Ramos (cell line): ENCODE results near the gene GNG3.

Source experiments
- in situ Hi-C: fragments of 300-500 bp; cut with MboI; formaldehyde crosslinking; loops from one replicate; pipeline ENCODE4 v1.14.3; 2022; ENCODE audit warnings: low sequenced_read_pairs; ENCODE audit not compliant: unreplicated experiment

The GNG3 gene

DNA sequence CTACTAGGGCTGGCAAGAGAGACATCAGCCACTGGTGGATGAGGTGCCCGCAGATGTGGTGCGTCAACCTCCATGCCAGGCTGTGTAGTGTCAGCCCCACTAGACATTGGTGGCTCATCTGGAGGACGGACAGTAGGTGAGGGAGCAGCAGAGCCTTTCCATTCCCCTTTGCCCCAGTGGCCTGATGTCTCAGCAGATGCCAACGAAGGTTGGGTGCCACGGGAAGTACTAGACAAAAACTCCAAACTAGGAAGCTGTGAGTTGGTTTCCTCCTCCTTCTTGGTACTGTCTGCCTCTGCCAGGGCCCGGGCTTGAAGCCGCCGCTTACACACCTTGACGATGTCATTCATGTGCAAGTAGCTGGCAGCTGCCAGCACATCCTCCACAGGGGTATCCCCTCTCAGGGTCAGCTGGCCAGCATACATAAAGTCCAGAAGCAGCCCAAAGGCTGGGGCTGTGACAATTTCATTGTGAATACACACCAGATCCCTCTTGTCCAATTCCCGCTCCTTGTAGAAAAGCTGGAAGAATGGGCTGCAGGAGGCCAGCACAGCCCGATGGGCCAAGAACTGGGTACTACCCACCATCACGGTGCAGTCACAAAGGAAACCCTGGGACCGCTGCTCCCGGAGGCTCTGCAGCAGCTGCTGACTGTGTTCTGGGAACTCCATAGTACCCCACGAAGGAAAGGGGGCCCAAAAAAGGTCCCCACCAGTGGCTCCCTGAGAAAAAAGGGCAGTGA lies 45.7 kb downstream of the GNG3 start:
- in situ Hi-C loops: no loop called here

DNA sequence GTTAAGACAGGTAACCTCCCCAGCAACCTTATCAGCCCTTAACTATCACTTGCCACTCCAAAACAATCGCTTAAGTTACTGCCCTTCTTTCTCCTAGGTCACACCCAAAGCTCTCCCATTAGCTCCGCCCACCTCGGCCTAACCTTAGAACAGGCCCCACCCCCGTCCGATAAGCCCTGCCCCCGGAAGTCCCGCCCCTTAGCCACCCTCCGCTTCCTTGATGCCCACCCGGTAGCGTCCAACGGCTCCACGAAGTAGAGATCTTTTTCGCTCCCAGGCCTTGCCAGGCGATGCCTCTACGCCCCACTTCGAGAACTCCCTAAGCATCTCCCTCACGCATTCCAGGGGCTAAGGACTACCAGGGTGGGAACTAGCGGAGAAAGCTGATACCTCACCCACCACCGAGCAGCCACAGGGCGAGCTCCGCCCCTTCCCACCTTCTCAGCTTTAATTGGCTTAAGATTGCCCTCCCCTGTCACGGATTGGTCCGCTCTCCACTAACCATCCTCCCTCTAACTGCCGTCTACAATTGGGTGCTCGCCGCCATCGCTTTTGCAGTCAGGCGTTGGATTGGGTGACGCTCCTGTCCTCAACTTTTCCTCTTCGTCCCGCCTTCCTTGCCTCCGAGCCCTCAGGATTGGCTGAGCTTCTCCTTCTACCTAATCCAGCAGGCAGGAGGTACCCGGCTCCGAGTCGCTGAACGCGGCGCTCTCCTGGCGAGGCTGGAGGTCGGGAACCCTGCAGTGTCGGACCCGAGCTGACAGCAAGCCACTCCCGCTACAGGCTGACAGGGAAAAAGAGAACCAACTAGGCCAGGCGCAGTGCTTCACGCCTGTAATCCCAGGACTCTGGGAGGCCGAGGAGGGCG lies 46.5 kb downstream of the GNG3 start, which contains the start of gene ZBTB3:
Gene ZBTB3 (minus strand): TSS at position 425 of the 868 bp plus-strand sequence. CDS start 496 bp downstream, outside the sequence.
- in situ Hi-C loops: no loop called here

DNA sequence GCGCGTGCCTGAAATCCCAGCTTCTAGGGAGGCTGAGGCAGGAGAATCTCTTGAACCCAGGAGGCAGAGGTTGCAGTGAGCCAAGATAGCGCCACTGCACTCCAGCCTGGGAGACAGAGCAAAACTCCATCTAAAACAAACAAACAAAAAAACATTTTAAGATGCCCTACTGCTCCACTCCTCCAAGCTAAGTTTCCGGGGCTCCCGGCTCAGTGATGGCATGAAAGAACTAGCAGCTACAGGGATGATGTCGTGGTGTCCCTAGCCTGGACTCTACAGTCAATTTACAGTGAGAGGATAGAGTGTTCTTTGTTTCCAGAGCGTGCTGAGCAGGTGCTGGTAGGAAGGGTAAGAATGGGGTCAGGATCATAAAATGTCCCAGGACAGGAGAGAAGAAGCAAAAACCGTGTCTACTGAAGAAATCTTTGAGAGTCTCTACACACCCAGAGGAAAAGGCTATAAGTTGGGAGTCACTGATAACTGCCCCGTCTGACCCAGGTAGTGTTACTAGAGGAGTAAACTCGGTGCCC lies 47.7 kb downstream of the GNG3 start:
- in situ Hi-C loops: no loop called here

DNA sequence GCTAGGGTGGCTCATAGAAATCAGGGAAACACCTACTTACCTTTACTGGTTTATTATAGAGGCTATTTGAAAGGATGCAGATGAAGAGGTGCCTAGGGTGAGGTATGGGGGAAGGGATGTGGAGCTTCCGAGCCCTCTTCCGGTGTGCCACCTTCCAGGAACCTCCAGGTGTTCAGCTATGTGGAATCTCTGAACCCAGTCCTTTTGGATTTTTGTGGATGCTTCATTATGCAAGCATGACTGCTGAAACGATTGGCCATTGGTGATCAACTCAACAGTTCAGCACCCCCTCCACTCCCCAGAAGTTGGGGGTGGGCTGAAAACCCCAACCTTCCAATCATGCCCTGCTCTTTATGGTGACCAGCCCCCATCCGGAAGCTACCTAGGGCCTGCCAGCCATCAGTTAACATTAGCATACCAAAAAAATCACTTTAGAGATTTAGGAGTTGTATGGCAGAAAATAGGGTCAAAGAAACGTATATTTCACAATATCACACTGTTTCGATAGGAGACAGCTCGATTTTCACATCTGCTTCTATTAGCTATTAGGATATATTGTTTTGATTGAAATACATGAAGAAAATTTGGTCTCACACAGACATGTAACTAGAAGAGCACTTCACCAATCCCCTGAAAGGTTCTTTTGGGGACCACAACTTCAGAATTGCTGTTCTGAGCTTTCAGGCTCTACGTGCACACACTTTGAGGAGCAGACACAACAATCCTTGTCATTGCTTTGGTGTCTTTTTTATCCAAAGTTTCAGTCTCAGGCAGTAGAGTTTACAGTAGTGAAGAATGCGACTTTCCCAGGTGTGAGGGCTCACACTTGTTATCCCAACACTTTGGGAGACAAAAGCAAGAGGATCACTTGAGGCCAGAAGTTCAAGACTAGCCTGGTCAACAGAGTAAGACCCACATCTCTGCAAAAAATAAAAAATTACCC lies 50.6 kb downstream of the GNG3 start:
- in situ Hi-C loops: no loop called here
